HG03095 (cell line): ENCODE results near the gene MINPP1.

Experiments used
- ATAC-seq: cut with Tn5 transposase; IDR thresholded peaks from one replicate; pipeline ENCODE4 v1.9.1; 2021; ENCODE audit warnings: moderate library complexity; ENCODE audit not compliant: unreplicated experiment

MINPP1 gene

DNA sequence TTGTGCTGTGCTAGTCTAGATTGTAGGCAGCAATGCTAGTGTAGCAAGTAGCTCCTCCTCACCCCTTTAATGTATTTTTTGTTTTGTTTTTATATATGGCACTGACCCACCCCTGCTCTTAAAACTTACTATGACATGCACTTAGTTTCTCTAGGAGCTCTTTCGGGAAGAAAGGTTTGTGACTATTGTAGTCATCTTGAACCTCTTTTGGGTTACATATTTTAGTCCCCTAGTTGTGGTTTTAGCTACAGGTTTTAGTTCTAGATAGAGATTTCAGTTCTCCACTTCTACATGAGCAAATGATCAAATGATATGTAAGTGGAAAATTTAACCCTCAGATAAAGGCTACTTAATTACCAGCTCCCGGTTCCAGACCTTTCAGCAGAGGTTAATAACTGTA lies 14.9 kb downstream of the MINPP1 start:
- ATAC-seq, result peak; percentile 67

DNA sequence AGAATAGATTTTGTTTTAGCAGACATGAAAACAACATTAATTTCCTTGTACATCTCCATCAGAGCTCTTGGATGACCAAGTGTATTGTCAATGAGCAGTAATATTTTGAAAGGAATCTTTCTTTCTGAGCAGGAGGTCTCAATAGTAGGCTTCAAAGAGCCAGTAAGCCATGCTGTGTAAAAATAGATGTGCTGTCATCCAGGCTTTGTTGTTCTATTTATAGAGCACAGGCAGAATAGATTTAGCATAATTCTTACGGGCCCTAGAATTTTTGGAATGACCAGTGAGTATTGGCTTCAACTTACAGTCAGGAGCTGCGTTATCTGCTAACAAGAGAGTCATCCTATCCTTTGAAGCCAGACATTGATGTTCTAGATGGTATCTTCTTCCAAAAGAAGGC lies 19.0 kb downstream of the MINPP1 start:
- no peak for ATAC-seq

DNA sequence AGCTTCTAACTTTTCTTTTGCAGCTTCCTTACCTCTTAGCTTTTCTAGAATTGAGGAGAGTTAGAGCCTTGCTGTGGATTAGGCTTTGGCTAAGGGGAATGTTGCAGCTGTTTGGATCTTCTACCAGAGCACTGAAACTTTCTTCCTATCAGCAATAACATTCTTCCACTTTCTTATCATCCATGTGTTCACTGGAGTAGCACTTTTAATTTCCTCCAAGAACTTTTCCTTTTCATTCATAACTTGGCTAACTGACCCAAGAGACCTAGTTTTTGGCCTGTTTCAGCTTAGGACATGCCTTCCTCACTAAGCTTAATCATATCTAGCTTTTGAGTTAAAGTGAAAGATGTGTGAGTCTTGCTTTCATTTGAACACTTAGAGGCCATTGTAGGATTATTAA lies 19.6 kb downstream of the MINPP1 start:
- no peak for ATAC-seq

DNA sequence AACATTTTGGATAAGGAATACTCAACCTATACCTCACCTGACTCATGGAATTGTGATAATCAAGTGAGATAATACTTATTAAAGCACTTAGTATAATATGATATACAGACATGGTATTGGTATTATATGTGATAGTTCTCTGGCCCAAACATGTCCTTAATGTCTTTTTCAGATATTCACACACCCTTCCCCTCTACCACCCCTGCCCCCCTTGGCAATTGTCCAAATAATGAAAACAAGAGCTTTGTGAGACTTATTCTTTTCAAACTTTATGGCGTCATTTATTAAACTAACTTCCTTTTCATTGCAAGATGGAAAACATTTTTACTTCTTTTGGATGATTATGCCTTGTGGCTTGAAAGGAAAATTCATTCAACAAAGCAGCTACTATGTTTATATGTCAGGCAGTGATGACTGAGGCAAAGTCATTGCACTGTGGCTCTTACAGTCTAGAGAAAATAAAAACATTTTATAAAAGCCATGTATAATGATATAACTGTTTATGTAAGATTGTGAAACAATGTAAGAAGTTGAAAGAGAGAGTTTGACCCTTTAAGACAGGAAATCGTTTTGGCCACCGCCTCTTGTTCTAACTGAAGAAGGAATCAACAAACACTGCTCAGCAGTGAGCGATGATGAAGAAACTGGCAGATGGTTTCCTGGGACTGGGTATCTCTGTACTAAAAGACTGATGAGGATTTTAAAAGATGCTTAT lies 27.4 kb downstream of the MINPP1 start:
- ATAC-seq, result no peak

DNA sequence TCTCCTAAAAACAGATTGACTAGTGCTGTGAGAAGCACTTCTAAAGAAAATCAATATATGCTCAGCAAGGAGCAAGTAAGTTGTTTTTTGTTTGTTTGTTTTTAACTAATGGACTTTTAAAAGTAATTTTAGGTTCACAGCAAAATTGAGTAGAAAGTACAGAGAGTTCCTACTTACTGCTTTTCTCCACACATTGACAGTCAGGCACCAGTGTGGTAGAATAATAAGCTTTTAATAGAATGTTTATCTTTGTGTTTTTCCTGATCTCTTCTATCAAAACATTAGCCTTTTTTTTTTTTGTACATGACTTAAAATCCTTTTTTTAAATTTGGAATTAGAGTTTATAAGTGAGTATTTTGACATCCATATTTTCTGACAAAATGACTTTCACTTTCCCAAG lies 28.0 kb downstream of the MINPP1 start:
- no peak for ATAC-seq

DNA sequence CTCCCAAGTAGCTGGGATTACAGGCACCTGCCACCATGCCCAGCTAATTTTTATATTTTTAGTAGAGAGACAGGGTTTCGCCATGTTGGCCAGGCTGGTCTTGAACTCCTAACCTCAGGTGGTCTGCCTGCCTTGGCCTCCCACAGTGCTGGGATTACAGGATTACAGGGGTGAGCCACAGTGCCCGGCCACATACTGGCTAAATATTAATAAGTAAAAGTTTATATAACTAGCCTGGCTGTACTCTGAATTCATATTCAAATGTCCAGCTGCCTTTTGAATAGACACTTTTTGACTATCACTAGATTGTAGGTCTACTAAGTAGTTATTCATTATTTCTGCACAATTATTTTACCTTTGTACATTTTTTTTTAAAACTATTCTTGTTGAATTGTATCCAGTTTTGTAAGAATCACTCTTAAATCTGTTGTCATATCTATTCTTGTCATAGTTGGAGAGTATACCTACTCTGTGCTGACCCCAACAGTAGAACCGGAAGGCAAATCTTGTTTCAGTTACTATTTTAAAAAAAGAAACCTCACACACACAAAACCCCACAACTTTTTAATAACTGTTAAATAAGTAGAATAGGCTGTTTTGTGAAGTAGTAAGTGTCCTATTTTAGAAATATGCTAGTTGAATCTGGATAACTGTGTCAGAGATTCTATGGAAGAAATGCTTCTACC lies 29.6 kb downstream of the MINPP1 start:
- ATAC-seq, result peak; percentile 66

DNA sequence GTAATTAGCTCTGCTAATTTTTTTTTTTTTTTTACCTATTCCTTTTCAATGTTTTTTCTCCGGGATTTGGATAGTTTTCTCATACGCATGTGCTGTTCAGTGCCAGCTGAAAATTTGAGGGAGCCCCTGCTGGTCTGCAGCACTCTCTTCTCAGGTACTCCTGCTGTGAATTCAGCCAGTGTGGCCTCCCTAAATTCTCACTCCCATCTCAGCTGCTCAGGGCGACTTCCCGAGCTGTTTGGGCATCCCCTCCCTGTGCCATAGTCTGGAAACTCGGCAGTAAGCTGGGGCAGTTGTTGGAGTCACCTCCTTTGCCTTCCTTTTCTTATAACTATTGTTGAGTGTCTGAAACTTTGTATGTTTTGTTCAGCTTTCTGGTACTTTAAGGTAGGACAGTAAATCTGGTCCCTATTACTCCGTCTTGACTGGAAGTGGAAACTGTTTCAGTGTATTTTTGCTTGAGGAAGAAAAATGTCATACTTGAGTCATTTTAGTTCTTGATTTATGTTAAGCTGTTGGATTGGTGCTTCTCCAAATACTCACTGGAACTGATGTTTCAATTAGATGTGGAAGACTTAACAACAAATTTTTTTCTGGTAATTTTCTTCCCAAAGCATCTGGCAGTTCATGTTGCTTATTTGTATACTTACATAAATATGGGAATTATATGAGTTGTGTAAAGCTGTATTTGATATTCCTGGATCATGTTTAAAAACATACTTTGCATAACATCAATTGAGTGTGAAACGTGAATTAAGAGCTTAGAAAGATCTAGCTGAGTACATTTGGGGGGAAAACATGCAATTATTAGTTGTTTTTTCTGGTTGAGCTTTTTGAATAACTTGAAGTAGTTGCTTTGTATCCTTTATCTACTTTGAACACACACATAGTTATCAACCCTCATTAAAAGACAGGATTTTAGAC lies 33.7 kb downstream of the MINPP1 start:
- no peak for ATAC-seq

DNA sequence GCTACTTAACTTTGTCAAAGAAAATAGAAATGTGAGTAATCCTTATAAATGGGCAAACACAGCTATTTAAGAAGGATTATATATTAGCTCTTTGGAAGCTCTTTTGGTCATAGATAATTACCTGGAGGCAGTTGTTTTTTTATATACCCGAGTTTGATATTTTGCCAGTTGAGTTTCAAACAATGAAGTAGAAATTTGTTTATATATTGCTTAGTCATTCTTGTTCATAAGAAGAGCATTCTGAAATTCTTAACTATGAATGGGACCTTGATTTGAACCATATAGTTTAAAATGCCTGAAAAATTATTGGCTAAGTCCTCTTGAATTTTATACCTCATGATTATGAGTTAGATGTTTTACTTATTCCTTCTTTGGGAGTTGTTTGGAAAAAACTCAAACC lies 36.4 kb downstream of the MINPP1 start:
- no peak for ATAC-seq

DNA sequence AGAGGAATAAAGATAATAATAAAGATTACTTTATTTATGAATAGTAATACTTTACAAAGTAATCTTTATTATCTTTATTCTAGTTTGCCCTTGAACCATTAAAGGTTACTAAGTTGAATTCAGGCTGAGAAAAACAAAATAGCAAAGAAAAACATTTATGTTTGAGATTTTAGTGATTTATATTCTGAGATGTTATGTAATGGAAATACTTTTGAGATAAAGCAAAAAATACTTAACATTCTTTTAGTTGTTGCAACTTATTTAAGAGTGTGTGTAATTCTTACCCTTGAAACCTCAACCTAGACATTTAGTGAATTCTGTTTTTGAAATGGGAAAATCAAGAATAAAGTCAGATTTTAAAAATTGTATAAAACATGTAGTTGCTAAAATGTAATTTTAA lies 40.0 kb downstream of the MINPP1 start:
- no peak for ATAC-seq

DNA sequence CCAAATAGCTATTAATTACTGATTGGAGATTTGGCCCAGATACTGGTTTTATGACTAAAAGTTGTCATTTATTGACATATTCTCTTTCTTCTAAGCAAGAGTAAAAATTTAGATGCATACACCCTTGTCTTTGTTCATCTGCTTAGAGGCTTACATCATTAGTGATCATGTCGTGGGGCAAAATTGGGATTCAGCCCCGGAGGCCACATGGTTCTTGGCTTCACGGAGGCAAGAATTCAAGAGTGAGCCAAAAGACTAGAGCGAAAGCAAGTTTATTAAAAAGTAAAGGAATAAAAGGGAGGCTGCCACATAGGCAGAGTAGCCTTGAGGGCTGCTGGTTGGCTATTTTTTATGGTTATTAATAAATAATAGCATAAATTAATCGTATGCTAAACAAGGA lies 41.1 kb downstream of the MINPP1 start:
- no peak for ATAC-seq

DNA sequence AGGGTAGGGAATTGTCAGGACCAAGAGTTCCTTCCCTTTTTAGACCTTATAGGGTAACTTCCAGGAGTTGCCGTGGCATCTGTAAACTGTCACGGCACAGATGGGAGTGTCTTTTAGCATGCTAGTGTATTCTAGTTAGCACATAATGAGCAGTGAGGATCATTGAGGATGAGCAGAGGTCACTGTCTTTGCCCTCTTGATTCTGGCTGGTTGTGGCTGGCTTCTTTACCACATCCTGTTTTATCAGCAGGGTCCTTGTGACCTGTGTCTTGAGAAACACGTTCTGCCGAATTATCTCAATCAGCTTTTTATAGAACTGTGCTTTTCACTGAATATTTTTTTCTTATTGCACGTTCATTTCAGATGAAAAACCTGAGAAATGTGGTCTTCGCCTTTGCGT lies 41.5 kb downstream of the MINPP1 start:
- ATAC-seq, result no peak

DNA sequence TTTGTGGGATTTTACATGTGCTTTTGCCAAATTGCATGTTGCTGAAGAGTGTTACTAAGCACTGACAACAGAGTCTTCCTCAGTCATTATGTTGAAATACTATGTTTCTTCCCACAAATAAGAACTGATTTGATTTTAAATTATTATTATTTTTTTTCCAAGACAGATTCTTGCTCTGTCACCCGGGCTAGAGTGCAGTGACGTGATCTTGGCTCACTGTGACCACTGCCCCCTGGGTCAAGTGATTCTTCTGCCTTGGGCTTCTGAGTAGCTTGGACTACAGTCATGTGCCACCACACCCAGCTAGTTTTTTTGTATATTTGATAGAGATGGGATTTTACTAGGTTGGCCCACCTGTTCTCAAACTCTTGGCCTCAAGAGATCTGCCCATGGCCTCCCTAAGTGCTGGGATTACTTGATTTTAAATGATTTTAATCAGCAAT lies 42.3 kb downstream of the MINPP1 start:
- ATAC-seq, result no peak

DNA sequence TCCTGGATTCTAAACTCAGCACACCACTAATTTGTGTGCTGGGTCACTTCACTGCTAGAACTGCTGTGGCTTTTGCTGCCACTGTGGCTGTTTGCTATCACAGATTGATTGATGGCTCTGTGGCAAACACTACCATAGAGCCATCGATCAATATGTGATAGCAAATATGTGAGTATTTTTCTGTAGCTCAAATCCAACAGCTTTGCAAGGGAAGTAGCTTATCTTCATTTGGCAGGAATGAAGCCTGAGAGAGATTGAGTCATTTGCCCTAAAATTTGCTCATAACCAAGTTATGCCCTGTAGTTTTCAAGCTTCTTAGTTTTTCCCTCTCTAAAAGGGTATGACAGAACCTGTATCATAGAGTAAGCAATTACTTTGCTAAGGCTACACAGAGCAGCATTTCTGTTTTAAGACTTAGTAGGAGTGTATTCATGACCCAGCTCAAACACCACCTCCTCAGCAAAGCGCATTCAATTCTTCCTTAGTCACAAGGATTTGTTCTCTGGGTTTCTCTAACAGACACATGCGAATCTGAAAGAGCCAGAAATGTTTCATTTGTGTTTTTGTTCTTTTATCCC lies 43.1 kb downstream of the MINPP1 start:
- ATAC-seq, result no peak

DNA sequence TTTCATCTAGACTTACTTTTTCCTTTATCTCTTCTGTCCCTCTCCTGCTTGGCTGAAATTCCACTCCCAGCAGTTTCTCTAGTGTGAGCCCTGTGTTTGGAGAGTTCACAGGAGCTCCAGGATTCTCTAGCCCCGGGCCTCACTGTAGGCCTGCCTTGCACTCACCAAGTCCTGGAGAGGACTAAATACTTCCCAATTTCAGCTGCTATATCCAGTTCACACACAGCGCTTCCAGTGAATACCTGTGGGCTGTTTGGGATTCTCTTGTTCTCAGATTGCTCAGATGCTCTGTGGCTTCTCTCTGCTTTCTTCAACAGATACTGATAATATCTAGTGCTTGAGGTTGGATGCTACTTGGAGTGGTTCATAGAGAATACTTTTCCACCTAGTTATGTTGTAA lies 46.0 kb downstream of the MINPP1 start:
- ATAC-seq, result no peak

DNA sequence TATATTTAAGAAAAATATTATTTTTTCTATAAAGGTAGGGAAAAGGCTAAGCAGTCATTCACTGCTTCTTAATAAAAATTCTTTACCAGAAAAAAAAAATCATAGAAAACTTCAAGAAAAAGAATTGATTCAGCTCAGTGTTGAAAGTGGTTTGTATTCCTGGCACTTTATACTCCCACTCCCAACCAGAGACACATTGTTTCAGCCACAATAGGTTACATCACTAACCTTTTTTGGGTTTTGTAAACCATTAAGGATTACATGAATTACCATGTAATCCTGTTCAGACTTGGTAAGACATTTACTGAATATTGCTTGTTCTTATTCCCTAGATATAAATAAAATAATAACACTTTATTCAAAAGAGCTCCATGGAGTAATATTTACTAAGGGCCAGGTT lies 46.6 kb downstream of the MINPP1 start:
- no peak for ATAC-seq

DNA sequence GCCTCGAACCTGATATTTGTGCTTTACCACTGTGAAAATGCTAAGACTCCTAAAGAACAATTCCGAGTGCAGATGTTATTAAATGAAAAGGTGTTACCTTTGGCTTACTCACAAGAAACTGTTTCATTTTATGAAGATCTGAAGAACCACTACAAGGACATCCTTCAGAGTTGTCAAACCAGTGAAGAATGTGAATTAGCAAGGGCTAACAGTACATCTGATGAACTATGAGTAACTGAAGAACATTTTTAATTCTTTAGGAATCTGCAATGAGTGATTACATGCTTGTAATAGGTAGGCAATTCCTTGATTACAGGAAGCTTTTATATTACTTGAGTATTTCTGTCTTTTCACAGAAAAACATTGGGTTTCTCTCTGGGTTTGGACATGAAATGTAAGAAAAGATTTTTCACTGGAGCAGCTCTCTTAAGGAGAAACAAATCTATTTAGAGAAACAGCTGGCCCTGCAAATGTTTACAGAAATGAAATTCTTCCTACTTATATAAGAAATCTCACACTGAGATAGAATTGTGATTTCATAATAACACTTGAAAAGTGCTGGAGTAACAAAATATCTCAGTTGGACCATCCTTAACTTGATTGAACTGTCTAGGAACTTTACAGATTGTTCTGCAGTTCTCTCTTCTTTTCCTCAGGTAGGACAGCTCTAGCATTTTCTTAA lies 47.7 kb downstream of the MINPP1 start:
- no peak for ATAC-seq

DNA sequence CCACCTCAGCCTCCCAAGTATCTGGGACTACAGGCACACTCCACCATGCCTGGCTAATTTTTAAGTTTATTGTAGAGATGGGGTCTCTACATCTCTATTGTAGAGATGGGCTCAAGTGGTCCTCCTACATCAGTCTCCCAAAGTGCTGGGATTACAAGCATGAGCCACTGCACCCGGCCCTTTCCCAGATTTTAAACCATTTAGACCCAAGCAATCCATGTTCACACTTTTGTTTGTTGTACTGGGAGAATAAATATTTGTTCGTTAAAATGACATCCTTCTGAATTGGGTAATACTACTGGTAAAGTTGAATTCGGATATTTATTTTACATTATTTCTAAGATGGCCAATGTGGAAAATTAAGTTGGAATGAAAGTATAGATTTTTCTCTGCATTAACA lies 52.7 kb downstream of the MINPP1 start:
- no peak for ATAC-seq

DNA sequence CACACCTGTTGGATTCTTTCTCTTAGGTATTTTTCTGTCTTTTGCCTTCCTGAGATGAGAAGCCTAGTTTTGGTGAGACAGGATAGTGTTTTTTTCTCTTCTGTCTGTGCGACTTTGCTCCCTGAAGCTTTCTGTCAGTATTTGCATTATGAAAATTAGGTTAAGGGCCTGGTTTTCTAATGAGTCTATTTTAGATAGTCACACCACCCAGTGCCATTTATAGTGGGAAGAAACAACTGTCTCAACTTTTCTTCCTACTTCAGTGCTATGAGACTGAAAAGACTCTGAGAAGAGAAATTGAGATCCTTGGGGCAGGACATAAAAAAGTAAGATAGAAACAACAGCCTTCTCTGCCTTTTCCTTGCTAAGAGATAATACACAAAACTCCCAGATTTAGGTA lies 53.6 kb downstream of the MINPP1 start:
- ATAC-seq, result no peak

DNA sequence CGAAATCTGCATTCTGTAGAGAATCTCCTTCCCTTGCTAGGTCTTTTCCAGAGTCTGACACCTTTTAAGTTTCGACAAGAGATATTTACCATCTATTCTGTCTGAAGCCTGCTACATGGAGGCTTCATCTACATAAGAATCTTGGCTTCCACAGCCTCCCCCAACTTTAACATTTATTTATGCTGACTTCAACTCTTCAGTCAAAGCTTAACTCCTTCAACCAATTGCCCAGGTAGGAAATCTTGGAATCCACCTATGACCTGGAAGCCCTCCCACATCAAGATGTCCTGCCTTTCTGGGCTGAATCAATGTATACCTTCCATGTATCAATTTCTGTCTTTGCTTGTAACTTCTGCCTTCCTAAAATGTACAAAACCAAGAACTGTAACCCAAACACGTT lies 54.7 kb downstream of the MINPP1 start:
- ATAC-seq, result no peak

DNA sequence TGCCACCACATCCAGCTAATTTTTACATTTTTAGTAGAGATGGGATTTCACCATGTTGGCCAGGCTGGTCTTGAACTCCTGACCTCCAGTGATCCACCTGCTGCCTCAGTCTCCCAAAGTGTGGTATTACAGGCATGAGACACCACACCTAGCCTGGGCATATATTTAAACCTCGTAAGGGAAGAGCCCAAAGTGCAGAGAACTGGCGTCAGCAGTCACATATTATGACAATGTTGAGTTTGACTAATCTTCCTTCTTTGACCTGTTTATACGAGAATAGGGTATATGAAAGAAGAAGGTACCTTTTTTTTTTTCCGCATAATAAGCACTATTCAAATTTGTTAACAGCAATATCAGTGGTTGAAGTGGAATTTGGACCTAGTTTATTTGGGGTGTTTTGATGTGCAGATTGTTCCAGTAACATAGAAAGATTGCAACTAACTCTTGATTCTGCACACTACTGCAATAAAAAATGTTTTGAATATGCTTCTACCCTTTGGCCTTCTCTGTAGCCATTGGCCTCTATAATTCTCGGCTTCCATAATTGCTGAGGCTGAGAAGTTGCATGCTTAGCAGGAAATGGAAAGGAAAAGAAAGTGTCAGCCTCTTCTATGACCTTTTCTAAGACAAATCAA lies 55.9 kb downstream of the MINPP1 start:
- ATAC-seq, result no peak
